Endothelial cell of umbilical vein (primary cell): Measurements from ENCODE around the gene TAF13.
"Not testable (repeated sequence)": the region's sequence is repeated elsewhere in the genome, so short reads cannot be mapped to it uniquely, and the experiment has no call there.

Experiments used
- EZH2 ChIP-seq: IDR thresholded peaks from 2 replicates; pipeline ENCODE4 v1.6.1; 2012; ENCODE audit warnings: borderline replicate concordance, low read depth, mild to moderate bottlenecking, moderate library complexity, low read length, inconsistent platforms; ENCODE audit not compliant: severe bottlenecking
- TF ChIP-seq, protein P1 (sequence below), 2 donors: IDR thresholded peaks; 1 replicate in 1 of 2; 2 replicates in 1 of 2; pipeline ENCODE4 v1.5.1; 2011; ENCODE audit warnings: low read length in 2 of 2, mild to moderate bottlenecking in 2 of 2, moderate library complexity in 2 of 2, control low read depth in 1 of 2, inconsistent platforms in 1 of 2, low read depth in 1 of 2; ENCODE audit not compliant: insufficient read depth in 1 of 2; ENCODE audit errors: extremely low read depth in 1 of 2

DNA sequence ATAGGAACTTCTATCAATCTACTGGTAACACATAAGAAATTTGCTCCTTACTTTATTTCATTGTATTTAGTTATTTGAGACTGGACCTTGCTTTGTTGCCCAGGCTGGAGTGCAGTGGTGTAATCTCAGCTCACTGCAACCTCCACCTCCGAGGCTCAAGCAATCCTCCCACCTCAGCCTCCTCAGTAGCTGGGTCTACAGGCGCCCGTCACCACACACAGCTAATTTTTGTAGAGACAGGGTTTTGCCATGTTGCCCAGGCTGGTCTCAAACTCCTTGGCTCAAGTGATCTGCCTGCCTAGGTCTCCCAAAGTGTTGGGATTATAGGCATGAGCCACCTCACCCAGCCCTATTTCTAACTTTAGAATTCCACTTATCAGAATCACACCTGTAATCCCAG lies 23.7 kb downstream of the TAF13 start:
- not testable (repeated sequence) for TF ChIP-seq EZH2
- TF ChIP-seq, protein P1, sequence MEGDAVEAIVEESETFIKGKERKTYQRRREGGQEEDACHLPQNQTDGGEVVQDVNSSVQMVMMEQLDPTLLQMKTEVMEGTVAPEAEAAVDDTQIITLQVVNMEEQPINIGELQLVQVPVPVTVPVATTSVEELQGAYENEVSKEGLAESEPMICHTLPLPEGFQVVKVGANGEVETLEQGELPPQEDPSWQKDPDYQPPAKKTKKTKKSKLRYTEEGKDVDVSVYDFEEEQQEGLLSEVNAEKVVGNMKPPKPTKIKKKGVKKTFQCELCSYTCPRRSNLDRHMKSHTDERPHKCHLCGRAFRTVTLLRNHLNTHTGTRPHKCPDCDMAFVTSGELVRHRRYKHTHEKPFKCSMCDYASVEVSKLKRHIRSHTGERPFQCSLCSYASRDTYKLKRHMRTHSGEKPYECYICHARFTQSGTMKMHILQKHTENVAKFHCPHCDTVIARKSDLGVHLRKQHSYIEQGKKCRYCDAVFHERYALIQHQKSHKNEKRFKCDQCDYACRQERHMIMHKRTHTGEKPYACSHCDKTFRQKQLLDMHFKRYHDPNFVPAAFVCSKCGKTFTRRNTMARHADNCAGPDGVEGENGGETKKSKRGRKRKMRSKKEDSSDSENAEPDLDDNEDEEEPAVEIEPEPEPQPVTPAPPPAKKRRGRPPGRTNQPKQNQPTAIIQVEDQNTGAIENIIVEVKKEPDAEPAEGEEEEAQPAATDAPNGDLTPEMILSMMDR (IDR thresholded peaks at IDR 0.05; ENCODE audit: extremely low read depth in 1 of 2, insufficient read depth in 1 of 2, low read depth in 1 of 2, low read length in 2 of 2) = not testable (repeated sequence)
